CD4-positive, alpha-beta T cell (primary cell): ENCODE data around the gene DDIT3. TPM values are rescaled to one million over a fixed set of nuclear protein-coding genes. Genes with fewer than 3 reads are reported as not detected.

Source experiments
- ATAC-seq: fragments of 200-7000 bp; cut with Tn5 transposase; one replicate; pipeline ENCODE4 v1.10.0; 2022; ENCODE audit warnings: mild to moderate bottlenecking; ENCODE audit not compliant: poor library complexity
- CTCF ChIA-PET: fragments of 350-600 bp; sonication (Branson Sonifier 250); formaldehyde crosslinking; loops from one replicate; lab custom pipeline; 2021; ENCODE audit warnings: antibody characterized with exemption, inconsistent platforms; lab: Charles Lee
- POLR2A ChIA-PET: fragments of 350-600 bp; sonication (Branson Sonifier 250); formaldehyde crosslinking; loops from one replicate; lab custom pipeline; 2021; ENCODE audit warnings: antibody characterized with exemption, inconsistent platforms; lab: Charles Lee
- DNase-seq, 14 experiments: peaks; one replicate each; pipeline ENCODE4 v3.0.0-alpha.2; 2013 to 2020; ENCODE audit warnings: mixed read lengths in 2 of 14
- H3K27ac ChIP-seq, 2 donors: one replicate each; pipeline versions ENCODE4 v1.5.1 to v1.7.0; 2013; ENCODE audit warnings: low read length in 2 of 2, low read depth in 1 of 2, mild to moderate bottlenecking in 1 of 2
- H3K27me3 ChIP-seq, 2 experiments: 1 replicate in 1 of 2; 2 replicates in 1 of 2; pipeline versions ENCODE4 v1.6.1 to v1.7.0; 2013; ENCODE audit warnings: low read length in 2 of 2, control low read depth in 1 of 2, mild to moderate bottlenecking in 1 of 2, moderate library complexity in 1 of 2; ENCODE audit not compliant: insufficient read depth in 2 of 2, control insufficient read depth in 1 of 2
- H3K36me3 ChIP-seq: one replicate; pipeline ENCODE4 v1.6.1; 2013; ENCODE audit warnings: low read length, control low read depth; ENCODE audit not compliant: insufficient read depth
- H3K4me1 ChIP-seq: one replicate; pipeline ENCODE4 v1.6.1; 2013; ENCODE audit warnings: low read length, control low read depth; ENCODE audit not compliant: insufficient read depth
- H3K4me3 ChIP-seq: one replicate; pipeline ENCODE4 v1.5.1; 2013; ENCODE audit warnings: mild to moderate bottlenecking, low read length, moderate library complexity
- H3K9me3 ChIP-seq, 2 experiments: 1 replicate in 1 of 2; 2 replicates in 1 of 2; pipeline versions ENCODE4 v1.6.1 to v1.7.0; 2013; ENCODE audit warnings: low read length in 2 of 2, mild to moderate bottlenecking in 2 of 2, control low read depth in 1 of 2, moderate library complexity in 1 of 2; ENCODE audit not compliant: control insufficient read depth in 1 of 2, insufficient read depth in 1 of 2
- H3K27ac Mint-ChIP-seq: one replicate; pipeline ENCODE4 v1.8.0; 2020; ENCODE audit warnings: mixed read lengths
- H3K27me3 Mint-ChIP-seq: one replicate; pipeline ENCODE4 v1.8.0; 2021; ENCODE audit warnings: mixed read lengths
- H3K36me3 Mint-ChIP-seq: one replicate; pipeline ENCODE4 v1.8.0; 2021; ENCODE audit warnings: low read depth, mixed read lengths
- H3K4me1 Mint-ChIP-seq: one replicate; pipeline ENCODE4 v1.8.0; 2021; ENCODE audit warnings: low read depth, mixed read lengths
- H3K4me3 Mint-ChIP-seq: one replicate; pipeline ENCODE4 v1.8.0; 2020; ENCODE audit warnings: mild to moderate bottlenecking, mixed read lengths
- H3K9me3 Mint-ChIP-seq: one replicate; pipeline ENCODE4 v1.8.0; 2020; ENCODE audit warnings: mixed read lengths
- intact Hi-C, 2 experiments: fragments of 100-400 bp; cut with DNase I in 1 of 2; cut with micrococcal nuclease in 1 of 2; formaldehyde crosslinking; loops; one replicate each; pipeline versions ENCODE4 v1.15.1 to v1.9.0; 2023 to 2025; cut with DNase I, micrococcal nuclease
- total RNA-seq, 174 experiments: library from RNA in 2 of 174; stranded (reverse) in 2 of 174; gene quantifications; one replicate each; pipeline ENCODE4 v1.2.3 and lab custom pipeline; 2021 to 2026
- TF ChIP-seq, protein P1 (sequence below): fragments of 200-600 bp; IDR thresholded peaks from one replicate; pipeline ENCODE4 v1.8.0; 2022; ENCODE audit warnings: antibody characterized with exemption, mild to moderate bottlenecking

The DDIT3 gene
- total RNA-seq, 2 experiments from 2014 or later, result 145 TPM

DNA sequence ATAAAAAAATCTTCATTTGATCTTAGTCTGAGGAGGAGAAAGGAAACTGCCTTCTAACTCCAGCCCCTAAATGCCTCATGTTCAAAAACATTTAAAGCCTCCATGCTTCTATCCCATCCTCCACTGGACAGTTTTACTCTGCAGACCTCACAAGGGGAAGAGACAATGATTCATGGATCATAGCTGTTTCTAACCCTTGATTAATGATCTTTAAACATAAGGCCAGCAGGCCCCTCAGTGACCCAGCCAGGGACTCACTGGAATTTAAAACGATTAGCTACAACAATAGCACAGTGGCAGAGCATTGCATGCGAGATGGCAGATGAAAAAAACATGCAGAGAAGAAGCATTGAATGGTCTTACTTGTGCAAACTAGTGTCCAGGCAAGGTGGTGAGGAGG, 20.7 kb upstream of the DDIT3 start:
- Mint-ChIP-seq H3K9me3 (no peaks in the 10 kb centered on the region), H3K4me3 (no peak overlapping the region), H3K27me3 (no peaks in the 10 kb centered on the region), H3K27ac (no peak overlapping the region), H3K4me1 (peaks cover 29% of the 10 kb centered on the region), H3K36me3 (peaks cover 50% of the 10 kb centered on the region)
- peaks cover 10% of the 10 kb centered on the region for H3K4me1 ChIP-seq
- TF ChIP-seq, protein P1, sequence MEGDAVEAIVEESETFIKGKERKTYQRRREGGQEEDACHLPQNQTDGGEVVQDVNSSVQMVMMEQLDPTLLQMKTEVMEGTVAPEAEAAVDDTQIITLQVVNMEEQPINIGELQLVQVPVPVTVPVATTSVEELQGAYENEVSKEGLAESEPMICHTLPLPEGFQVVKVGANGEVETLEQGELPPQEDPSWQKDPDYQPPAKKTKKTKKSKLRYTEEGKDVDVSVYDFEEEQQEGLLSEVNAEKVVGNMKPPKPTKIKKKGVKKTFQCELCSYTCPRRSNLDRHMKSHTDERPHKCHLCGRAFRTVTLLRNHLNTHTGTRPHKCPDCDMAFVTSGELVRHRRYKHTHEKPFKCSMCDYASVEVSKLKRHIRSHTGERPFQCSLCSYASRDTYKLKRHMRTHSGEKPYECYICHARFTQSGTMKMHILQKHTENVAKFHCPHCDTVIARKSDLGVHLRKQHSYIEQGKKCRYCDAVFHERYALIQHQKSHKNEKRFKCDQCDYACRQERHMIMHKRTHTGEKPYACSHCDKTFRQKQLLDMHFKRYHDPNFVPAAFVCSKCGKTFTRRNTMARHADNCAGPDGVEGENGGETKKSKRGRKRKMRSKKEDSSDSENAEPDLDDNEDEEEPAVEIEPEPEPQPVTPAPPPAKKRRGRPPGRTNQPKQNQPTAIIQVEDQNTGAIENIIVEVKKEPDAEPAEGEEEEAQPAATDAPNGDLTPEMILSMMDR, result no peak
- DNase-seq (no peak), ATAC-seq (no peak)
- no peak overlapping the region for H3K4me3 ChIP-seq
- no peaks in the 10 kb centered on the region for H3K27me3 ChIP-seq
- ChIA-PET POLR2A (interaction anchor here (1.5 kb wide), 1 partner anchor 14 kb away, joined by 3 read pairs; no protein-coding TSS in a partner anchor), CTCF (no interaction called here)
- no peaks in the 10 kb centered on the region for H3K9me3 ChIP-seq
- intact Hi-C loops, result no loop called here
- peaks cover 23% of the 10 kb centered on the region for H3K36me3 ChIP-seq
- H3K27ac ChIP-seq, result no peak overlapping the region

DNA sequence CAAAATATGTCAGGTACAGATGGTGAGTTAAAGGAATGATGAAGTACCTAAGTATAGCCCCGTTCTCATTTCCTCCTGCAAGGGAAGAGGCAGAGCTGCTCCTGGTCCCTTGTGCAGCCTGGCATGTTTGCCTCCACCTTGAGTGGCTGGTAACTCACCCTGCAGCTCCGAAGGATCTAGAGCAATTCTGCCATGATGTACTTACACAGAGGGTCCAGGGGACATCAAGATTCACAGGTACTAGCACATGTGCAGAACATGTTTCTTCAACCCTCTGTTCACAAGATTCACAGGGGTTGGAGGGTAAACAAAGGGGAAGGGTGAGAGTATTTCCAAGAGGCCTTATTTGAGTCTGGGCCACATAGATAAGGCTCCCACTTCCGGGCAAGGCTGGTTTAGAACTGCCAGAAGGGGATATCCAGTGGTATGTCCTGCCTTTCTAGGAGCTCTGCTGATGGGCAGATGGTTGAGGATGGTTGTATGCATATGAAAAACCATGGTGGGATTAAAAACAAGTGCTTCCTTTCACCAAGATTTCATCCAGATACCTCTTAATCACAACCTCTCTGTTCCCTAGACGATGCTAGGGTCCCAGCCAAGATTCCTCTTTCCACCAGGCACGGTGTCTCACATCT, 18.9 kb upstream of the DDIT3 start:
- intact Hi-C loops, result no loop called here
- peaks cover 5% of the 10 kb centered on the region for H3K4me1 ChIP-seq
- H3K27ac Mint-ChIP-seq, result no peak overlapping the region
- H3K27ac ChIP-seq, result no peak overlapping the region
- ChIA-PET CTCF (no interaction called here), POLR2A (interaction anchor here (1.0 kb wide), 1 partner anchor 8 kb away, joined by 3 read pairs; the partner anchor contains the start of gene DCTN2)
- TF ChIP-seq, protein P1, result no peak
- H3K36me3 Mint-ChIP-seq, result peaks cover 58% of the 10 kb centered on the region
- H3K9me3 Mint-ChIP-seq, result no peaks in the 10 kb centered on the region
- no peaks in the 10 kb centered on the region for H3K27me3 Mint-ChIP-seq
- no peak for ATAC-seq
- no peaks in the 10 kb centered on the region for H3K27me3 ChIP-seq
- no peaks in the 10 kb centered on the region for H3K9me3 ChIP-seq
- no peak overlapping the region for H3K4me3 Mint-ChIP-seq
- no peak overlapping the region for H3K4me3 ChIP-seq
- DNase-seq, result no peak
- H3K36me3 ChIP-seq, result peaks cover 36% of the 10 kb centered on the region
- H3K4me1 Mint-ChIP-seq, result peaks cover 15% of the 10 kb centered on the region

DNA sequence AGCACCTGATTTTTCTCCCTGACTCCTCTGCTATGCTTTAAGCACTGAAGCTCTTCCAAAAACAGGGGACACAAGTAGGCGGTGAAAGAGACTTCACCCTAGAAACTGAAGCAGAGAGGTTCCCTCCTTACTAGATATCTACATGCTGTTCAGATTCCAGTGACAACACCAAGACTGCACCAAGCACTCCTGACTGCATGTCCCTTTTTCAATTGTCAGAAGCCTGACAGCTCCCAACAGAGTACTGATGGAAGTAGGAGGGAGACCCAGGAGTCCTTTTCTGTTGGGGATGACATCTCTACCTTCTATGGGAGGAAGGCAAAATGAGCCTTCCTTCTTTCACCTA, 16.3 kb upstream of the DDIT3 start:
- CTCF ChIA-PET, result no interaction called here
- no peak overlapping the region for H3K27ac Mint-ChIP-seq
- H3K36me3 Mint-ChIP-seq, result peaks cover 84% of the 10 kb centered on the region

More for the DNA sequence above, 16.3 kb upstream of the DDIT3 start:
- Histone ChIP-seq H3K4me3 (no peak overlapping the region), H3K27ac (no peak overlapping the region), H3K9me3 (no peaks in the 10 kb centered on the region), H3K27me3 (no peaks in the 10 kb centered on the region), H3K4me1 (no peaks in the 10 kb centered on the region), H3K36me3 (peaks cover 61% of the 10 kb centered on the region)
- H3K4me1 Mint-ChIP-seq, result peaks cover 6% of the 10 kb centered on the region
- POLR2A ChIA-PET, result no interaction called here
- TF ChIP-seq, protein P1, result no peak
- no peak overlapping the region for H3K4me3 Mint-ChIP-seq
- intact Hi-C loops, result no loop called here
- ATAC-seq, result no peak
- no peaks in the 10 kb centered on the region for H3K9me3 Mint-ChIP-seq
- no peaks in the 10 kb centered on the region for H3K27me3 Mint-ChIP-seq
- DNase-seq, result no peak
